H1 (cell line): ENCODE results near the gene SPIRE2. TPM values are rescaled to one million over a fixed set of nuclear protein-coding genes. Genes with fewer than 3 reads are reported as not detected.

Experiments used
- CTCF ChIA-PET: fragments of 300-600 bp; sonication (Branson Sonifier 250); formaldehyde crosslinking; loops from one replicate; lab custom pipeline; 2021; ENCODE audit not compliant: partially characterized antibody; lab: Charles Lee
- POLR2A ChIA-PET: fragments of 300-600 bp; sonication (Branson Sonifier 250); formaldehyde crosslinking; loops from one replicate; lab custom pipeline; 2021; ENCODE audit warnings: inconsistent platforms; ENCODE audit not compliant: partially characterized antibody; lab: Charles Lee
- DNase-seq, 2 experiments: peaks; one replicate each; pipeline versions ENCODE4 v3.0.0 to v3.0.0-alpha.2; 2010 to 2022; ENCODE audit warnings: low spot score in 2 of 2, low read depth in 1 of 2, mixed read lengths in 1 of 2
- FAIRE-seq: peaks from 2 replicates; lab custom pipeline; 2011; peaks lifted over from hg19 to GRCh38; lab: Jason Lieb, UNC
- H2AFZ ChIP-seq: 2 replicates; pipeline ENCODE4 v1.8.1; 2012; ENCODE audit warnings: low read length, inconsistent platforms
- H2AK5ac ChIP-seq: 2 replicates; pipeline ENCODE4 v1.6.1; 2013; ENCODE audit warnings: low read depth, low read length
- H2BK120ac ChIP-seq: replicated peaks from 2 replicates; pipeline ENCODE3; 2013; ENCODE audit warnings: low read depth, low read length, inconsistent platforms
- H2BK12ac ChIP-seq: 2 replicates; pipeline ENCODE4 v1.6.1; 2013; ENCODE audit warnings: low read depth, low read length
- H2BK15ac ChIP-seq: 2 replicates; pipeline ENCODE4 v1.6.1; 2013; ENCODE audit warnings: low read length
- H2BK20ac ChIP-seq: 2 replicates; pipeline ENCODE4 v1.6.1; 2013; ENCODE audit warnings: low read length
- H2BK5ac ChIP-seq: 2 replicates; pipeline ENCODE4 v1.6.1; 2013; ENCODE audit warnings: low read depth, low read length
- H3K14ac ChIP-seq: 2 replicates; pipeline ENCODE4 v1.6.1; 2013; ENCODE audit warnings: inconsistent platforms; ENCODE audit not compliant: insufficient read length
- H3K18ac ChIP-seq: 2 replicates; pipeline ENCODE4 v1.6.1; 2013; ENCODE audit warnings: low read length; ENCODE audit errors: extremely low read depth
- H3K23ac ChIP-seq: 2 replicates; pipeline ENCODE4 v1.6.1; 2013; ENCODE audit warnings: inconsistent platforms; ENCODE audit not compliant: insufficient read length
- H3K23me2 ChIP-seq: 2 replicates; pipeline ENCODE4 v1.6.1; 2013; ENCODE audit warnings: low read depth, low read length
- H3K27ac ChIP-seq: 2 replicates; pipeline ENCODE4 v1.6.1; 2011; ENCODE audit warnings: low read depth, low read length, inconsistent platforms
- H3K27me3 ChIP-seq, 4 experiments: replicated peaks in 1 of 4; 1 replicate in 1 of 4; 2 replicates in 3 of 4; pipeline versions ENCODE4 v1.6.1 to v1.8.1; 2011 to 2013; ENCODE audit warnings: low read length in 3 of 4, mild to moderate bottlenecking in 3 of 4, inconsistent platforms in 2 of 4, mixed read lengths in 2 of 4, moderate library complexity in 1 of 4; ENCODE audit not compliant: control insufficient read depth in 3 of 4, insufficient read depth in 3 of 4; ENCODE audit errors: extremely low read depth in 1 of 4
- H3K36me3 ChIP-seq, 4 experiments: 2 replicates each; pipeline versions ENCODE4 v1.6.1 to v1.8.1; 2011 to 2013; ENCODE audit warnings: mild to moderate bottlenecking in 4 of 4, low read length in 3 of 4, moderate library complexity in 2 of 4, control low read depth in 1 of 4, inconsistent platforms in 1 of 4; ENCODE audit not compliant: insufficient read depth in 4 of 4, control insufficient read depth in 2 of 4
- H3K4ac ChIP-seq: replicated peaks from 2 replicates; pipeline ENCODE3; 2013; ENCODE audit warnings: low read length, low read depth, mixed read lengths, inconsistent platforms; ENCODE audit not compliant: insufficient read length
- H3K4me1 ChIP-seq, 4 experiments: replicated peaks in 1 of 4; 1 replicate in 1 of 4; 2 replicates in 3 of 4; pipeline versions ENCODE4 v1.6.1 to v1.8.1; 2011 to 2013; ENCODE audit warnings: low read length in 3 of 4, inconsistent platforms in 2 of 4, mixed read lengths in 1 of 4; ENCODE audit not compliant: insufficient read depth in 4 of 4, control insufficient read depth in 3 of 4
- H3K4me2 ChIP-seq, 2 experiments: 2 replicates each; pipeline versions ENCODE4 v1.6.1 to v1.8.1; 2011 to 2013; ENCODE audit warnings: low read depth in 2 of 2, low read length in 2 of 2, control low read depth in 1 of 2, inconsistent platforms in 1 of 2, mild to moderate bottlenecking in 1 of 2; ENCODE audit not compliant: insufficient read depth in 1 of 2
- H3K4me3 ChIP-seq, 4 experiments: fragments of 200-600, 300-600 bp in 1 of 4; sonication (generic), shearing (Covaris generic), sonication (Bioruptor Twin) in 1 of 4; 2 replicates each; pipeline versions ENCODE4 v1.5.1 to v1.8.1; 2011 to 2016; ENCODE audit warnings: low read length in 4 of 4, low read depth in 3 of 4, control low read depth in 2 of 4, inconsistent platforms in 2 of 4, mild to moderate bottlenecking in 2 of 4, mixed read lengths in 1 of 4, moderate library complexity in 1 of 4; ENCODE audit not compliant: insufficient read depth in 2 of 4; ENCODE audit errors: extremely low read depth in 1 of 4
- H3K56ac ChIP-seq: replicated peaks from 2 replicates; pipeline ENCODE3; 2013; ENCODE audit warnings: low read depth, mild to moderate bottlenecking, mixed read lengths, low read length, inconsistent platforms; ENCODE audit not compliant: insufficient read length
- H3K79me1 ChIP-seq: 2 replicates; pipeline ENCODE4 v1.6.1; 2013; ENCODE audit warnings: low read depth, low read length, control low read depth
- H3K79me2 ChIP-seq, 2 experiments: 2 replicates each; pipeline versions ENCODE4 v1.6.1 to v1.8.1; 2012 to 2013; ENCODE audit warnings: low read length in 2 of 2, mild to moderate bottlenecking in 2 of 2, inconsistent platforms in 1 of 2; ENCODE audit not compliant: insufficient read depth in 2 of 2, control insufficient read depth in 1 of 2
- H3K9ac ChIP-seq, 4 experiments: replicated peaks in 1 of 4; 1 replicate in 1 of 4; 2 replicates in 3 of 4; pipeline versions ENCODE4 v1.6.1 to v1.8.1; 2011 to 2013; ENCODE audit warnings: low read depth in 3 of 4, low read length in 3 of 4, control low read depth in 2 of 4, mild to moderate bottlenecking in 2 of 4, moderate library complexity in 2 of 4, inconsistent platforms in 1 of 4; ENCODE audit errors: extremely low read depth in 1 of 4
- H3K9me3 ChIP-seq, 2 experiments: 2 replicates each; pipeline versions ENCODE4 v1.6.1 to v1.8.1; 2012 to 2013; ENCODE audit warnings: mild to moderate bottlenecking in 2 of 2, moderate library complexity in 2 of 2, control low read depth in 1 of 2, inconsistent platforms in 1 of 2, low read depth in 1 of 2, low read length in 1 of 2, mixed read lengths in 1 of 2; ENCODE audit not compliant: insufficient read depth in 2 of 2
- H4K20me1 ChIP-seq, 2 experiments: replicated peaks in 1 of 2; 2 replicates each; pipeline versions ENCODE3 to v1.8.1; 2011 to 2013; ENCODE audit warnings: inconsistent platforms in 2 of 2, low read length in 2 of 2, mild to moderate bottlenecking in 1 of 2; ENCODE audit not compliant: insufficient read depth in 2 of 2, control insufficient read depth in 1 of 2
- H4K5ac ChIP-seq: 2 replicates; pipeline ENCODE4 v1.6.1; 2013; ENCODE audit warnings: low read length, low read depth, mixed read lengths, inconsistent platforms; ENCODE audit not compliant: insufficient read length
- H4K8ac ChIP-seq: 2 replicates; pipeline ENCODE4 v1.8.0; 2013; ENCODE audit warnings: mild to moderate bottlenecking, moderate library complexity, low read length, inconsistent platforms; ENCODE audit not compliant: insufficient read depth; ENCODE audit errors: extremely low read depth
- H4K91ac ChIP-seq: replicated peaks from 2 replicates; pipeline ENCODE3; 2013; ENCODE audit warnings: low read length, mixed read lengths, inconsistent platforms; ENCODE audit not compliant: insufficient read length
- ASH2L ChIP-seq: fragments of 200-600, 300-600 bp; sonication (generic); IDR thresholded peaks from one replicate; pipeline ENCODE4 v1.7.1; 2017; ENCODE audit warnings: low read length
- CTBP2 ChIP-seq: IDR thresholded peaks from 2 replicates; pipeline ENCODE4 v1.7.0; 2011; ENCODE audit warnings: borderline replicate concordance, mild to moderate bottlenecking, moderate library complexity, mixed read lengths, low read length; ENCODE audit not compliant: insufficient read depth, insufficient read length
- EZH2 ChIP-seq: fragments of 200-600 bp; sonication (generic); IDR thresholded peaks from 2 replicates; pipeline ENCODE4 v1.7.1; 2012; ENCODE audit warnings: low read depth, mild to moderate bottlenecking, moderate library complexity, low read length, inconsistent platforms; ENCODE audit not compliant: severe bottlenecking
- JUND ChIP-seq: IDR thresholded peaks from 2 replicates; pipeline ENCODE4 v1.6.1; 2011; ENCODE audit warnings: mild to moderate bottlenecking, improper control_type of control experiment, low read length
- POLR2A ChIP-seq, 2 experiments: IDR thresholded peaks; 1 replicate in 1 of 2; 2 replicates in 1 of 2; pipeline ENCODE4 v1.6.1; 2011; ENCODE audit warnings: low read depth in 2 of 2, low read length in 2 of 2, mild to moderate bottlenecking in 2 of 2; ENCODE audit errors: control extremely low read depth in 1 of 2
- POLR2AphosphoS5 ChIP-seq: IDR thresholded peaks from 2 replicates; pipeline ENCODE4 v1.6.1; 2011; ENCODE audit warnings: low read depth, low read length
- SP1 ChIP-seq: IDR thresholded peaks from 2 replicates; pipeline ENCODE4 v1.6.1; 2011; ENCODE audit warnings: low read depth, low read length
- SUZ12 ChIP-seq: fragments of 200-600 bp; sonication (generic); IDR thresholded peaks from 2 replicates; pipeline ENCODE4 v1.6.1; 2012; ENCODE audit warnings: mild to moderate bottlenecking, inconsistent platforms, low read length, moderate library complexity, mixed read lengths
- TAF1 ChIP-seq: IDR thresholded peaks from 2 replicates; pipeline ENCODE4 v1.6.1; 2011; ENCODE audit warnings: mild to moderate bottlenecking, low read depth, low read length
- WGBS, 2 experiments: shearing (Covaris generic) in 1 of 2; methylation state at CpG; one replicate each; pipeline versions ENCODE4 v1.1.6 to v1.1.7; 2013 to 2015; ENCODE audit warnings: low lambda C conversion rate in 2 of 2, mixed read lengths in 2 of 2, inconsistent platforms in 1 of 2, low coverage in 1 of 2, missing lambda C conversion rate in 1 of 2; ENCODE audit not compliant: insufficient replicate concordance in 2 of 2, insufficient coverage in 1 of 2, insufficient read length in 1 of 2; ENCODE audit errors: extremely low coverage in 1 of 2, missing lambda C conversion rate in 1 of 2; 5-methylcytosine and 5-hydroxymethylcytosine counted together
- polyA plus RNA-seq, 7 experiments: library from polyadenylated mRNA; depleted of rRNA in 3 of 7; stranded (reverse) in 5 of 7; unstranded in 2 of 7; fragments of >200 nt in 5 of 7; fragments of 200-250 nt in 2 of 7; gene quantifications; 1 replicate in 5 of 7; 2 replicates in 1 of 7; 4 replicates in 1 of 7; pipeline versions ENCODE4 v1.2.1 to v1.2.3, GENCODE V29; 2011 to 2013; ENCODE audit warnings: missing spikeins in 2 of 7, mixed read lengths in 2 of 7
- total RNA-seq: library from RNA; stranded (reverse); fragmentation: NEBNext Ultra II Directional; extraction: Animal tissue kit (Norgen Biotek cat#: 25700); gene quantifications from 2 replicates; pipeline ENCODE4 v1.2.1, GENCODE V29; 2021

SPIRE2 gene
- total and polyA plus RNA-seq, 2 of the 8 experiments (the other 6 are each of a cell fraction or from before 2014, with no cell fraction given), result 7.4 to 15.4 TPM

DNA sequence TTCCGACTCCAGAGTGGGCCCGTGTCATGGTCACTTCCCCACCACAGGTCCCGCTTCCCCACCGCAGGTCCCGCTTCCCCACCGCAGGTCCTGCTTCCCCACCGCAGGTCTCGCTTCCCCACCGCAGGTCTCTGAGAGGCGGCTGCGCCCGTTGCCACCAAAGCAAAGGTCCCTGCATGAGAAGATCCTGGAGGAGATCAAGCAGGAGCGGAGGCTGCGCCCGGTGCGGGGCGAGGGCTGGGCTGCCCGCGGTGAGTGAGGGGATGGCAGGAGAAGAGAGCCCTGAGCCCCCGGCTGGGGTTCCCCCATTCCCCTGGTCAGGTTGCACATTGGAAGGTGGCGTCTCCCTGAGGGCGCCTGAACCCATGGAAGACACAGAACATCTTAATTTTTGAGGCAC, 27.7 kb downstream of the SPIRE2 start:
- WGBS, 2 experiments, result 95% methylated on average over 20 of the region's 22 CpGs; no CpG with 5 or more reads in 1 of the 2 experiments
- Histone ChIP-seq H2BK20ac (no peak overlapping the region), H2AFZ (no peak overlapping the region), H3K9me3 (no peaks in the 10 kb centered on the region), H3K79me2 (no peaks in the 10 kb centered on the region), H3K4ac (no peak overlapping the region), H2BK12ac (no peak overlapping the region), H4K20me1 (peaks cover 2 to 3% of the 10 kb centered on the region in 2 experiments), H3K36me3 (peaks cover 0 to 2% (median 0%) of the 10 kb centered on the region in 4 experiments; a peak in 2 of 8 replicates), H3K4me2 (no peak overlapping the region), H3K27ac (no peak overlapping the region), H3K79me1 (no peaks in the 10 kb centered on the region), H3K56ac (no peak overlapping the region), H3K14ac (no peak overlapping the region), H3K4me3 (no peak overlapping the region), H3K23me2 (no peaks in the 10 kb centered on the region), H3K23ac (no peak overlapping the region), H4K5ac (no peak overlapping the region), H3K27me3 (no peaks in the 10 kb centered on the region), H3K18ac (no peak overlapping the region), H2BK15ac (no peak overlapping the region), H3K4me1 (peaks cover 0 to 5% (median 1%) of the 10 kb centered on the region in 4 experiments; a peak in 3 of 7 replicates), H2BK120ac (no peak overlapping the region), H4K8ac (no peak overlapping the region; the same call in 1 of the 2 replicates), H2AK5ac (no peak overlapping the region), H2BK5ac (no peak overlapping the region), H3K9ac (no peak overlapping the region; a peak in 2 of 7 replicates), H4K91ac (no peak overlapping the region)
- no peak for FAIRE-seq
- CTCF ChIA-PET, result interaction anchor here (1.2 kb wide), 1 partner anchor 10 kb away, joined by 3 read pairs; no protein-coding TSS in a partner anchor
- DNase-seq, result no peak
- POLR2A ChIA-PET, result no interaction called here
- TF ChIP-seq SUZ12, result no peak
- TF ChIP-seq CTBP2, result no peak
- no peak for TF ChIP-seq POLR2AphosphoS5
- no peak for TF ChIP-seq JUND
- no peak for TF ChIP-seq TAF1
- no peak for TF ChIP-seq SP1
- no peak for TF ChIP-seq POLR2A (IDR thresholded peaks at IDR 0.05; ENCODE audit: control extremely low read depth in 1 of 2, low read depth in 2 of 2, low read length in 2 of 2)
- no peak for TF ChIP-seq ASH2L
- no peak for TF ChIP-seq EZH2
